Adipocyte (in vitro differentiated cells): ENCODE measurements around the gene BCOR.

Source experiments
- DNase-seq: peaks from one replicate; pipeline ENCODE4 v3.0.0-alpha.2; 2015; ENCODE audit warnings: low read depth
- H3K27me3 ChIP-seq: replicated peaks from 2 replicates; pipeline ENCODE4 v1.7.0; 2013; ENCODE audit warnings: mild to moderate bottlenecking, low read length, moderate library complexity; ENCODE audit not compliant: control insufficient read depth, insufficient read depth
- H3K36me3 ChIP-seq: 2 replicates; pipeline ENCODE4 v1.7.0; 2013; ENCODE audit warnings: low read length, mild to moderate bottlenecking, moderate library complexity; ENCODE audit not compliant: control insufficient read depth, insufficient read depth, severe bottlenecking
- H3K4me1 ChIP-seq: 2 replicates; pipeline ENCODE4 v1.7.0; 2013; ENCODE audit warnings: mild to moderate bottlenecking, low read length, moderate library complexity; ENCODE audit not compliant: control insufficient read depth, insufficient read depth
- H3K4me3 ChIP-seq: 2 replicates; pipeline ENCODE4 v1.7.0; 2013; ENCODE audit warnings: mild to moderate bottlenecking, low read length, moderate library complexity
- H3K9ac ChIP-seq: 2 replicates; pipeline ENCODE4 v1.7.0; 2013; ENCODE audit warnings: mild to moderate bottlenecking, low read length, moderate library complexity
- H3K9me3 ChIP-seq: 2 replicates; pipeline ENCODE4 v1.7.0; 2013; ENCODE audit warnings: mild to moderate bottlenecking, low read length, moderate library complexity; ENCODE audit not compliant: control insufficient read depth

Gene BCOR

GRCh38 chrX:40095583-40096394, 2.0 kb downstream of the BCOR start:
- peak; percentile 48 for DNase-seq
- Histone ChIP-seq H3K36me3 (no peaks in the 10 kb centered on the region), H3K27me3 (peaks cover 7% of the 10 kb centered on the region), H3K4me3 (peak overlapping the region; percentile 79), H3K4me1 (peaks cover 7% of the 10 kb centered on the region), H3K9ac (peak overlapping the region; percentile 68), H3K9me3 (no peaks in the 10 kb centered on the region)

GRCh38 chrX:40094900-40095582, 2.7 kb downstream of the BCOR start:
- Histone ChIP-seq H3K9ac (peak overlapping the region; percentile 68), H3K4me3 (peak overlapping the region; percentile 79), H3K9me3 (no peaks in the 10 kb centered on the region), H3K27me3 (peaks cover 7% of the 10 kb centered on the region), H3K4me1 (peaks cover 7% of the 10 kb centered on the region), H3K36me3 (no peaks in the 10 kb centered on the region)
- DNase-seq, result peak; percentile 52

- peaks cover 7% of the 10 kb centered on the region for H3K4me1 ChIP-seq
- no peaks in the 10 kb centered on the region for H3K9me3 ChIP-seq
- H3K27me3 ChIP-seq, result peaks cover 11% of the 10 kb centered on the region
- H3K36me3 ChIP-seq, result no peaks in the 10 kb centered on the region
- DNase-seq, result peak; percentile 67
- peak overlapping the region; percentile 68 for H3K9ac ChIP-seq
- peak overlapping the region; percentile 79 for H3K4me3 ChIP-seq
Measured at GRCh38 chrX:40094041-40094899, 3.5 kb downstream of the BCOR start.

GRCh38 chrX:40093586-40093985, 4.2 kb downstream of the BCOR start:
- Histone ChIP-seq H3K4me3 (peak overlapping the region; percentile 79), H3K4me1 (peaks cover 7% of the 10 kb centered on the region), H3K36me3 (no peaks in the 10 kb centered on the region), H3K9me3 (no peaks in the 10 kb centered on the region), H3K9ac (peak overlapping the region; percentile 68), H3K27me3 (peaks cover 14% of the 10 kb centered on the region)
- DNase-seq, result no peak

GRCh38 chrX:40092808-40093435, 4.8 kb downstream of the BCOR start:
- no peak overlapping the region for H3K9ac ChIP-seq
- peaks cover 7% of the 10 kb centered on the region for H3K4me1 ChIP-seq
- H3K9me3 ChIP-seq, result no peaks in the 10 kb centered on the region
- H3K36me3 ChIP-seq, result no peaks in the 10 kb centered on the region
- DNase-seq, result no peak
- no peak overlapping the region for H3K4me3 ChIP-seq
- peaks cover 21% of the 10 kb centered on the region for H3K27me3 ChIP-seq

GRCh38 chrX:40091691-40092421, 5.9 kb downstream of the BCOR start:
- Histone ChIP-seq H3K4me1 (peaks cover 7% of the 10 kb centered on the region), H3K9me3 (no peaks in the 10 kb centered on the region), H3K36me3 (no peaks in the 10 kb centered on the region), H3K4me3 (no peak overlapping the region), H3K9ac (no peak overlapping the region), H3K27me3 (peaks cover 23% of the 10 kb centered on the region)
- DNase-seq, result no peak

- Histone ChIP-seq H3K36me3 (no peaks in the 10 kb centered on the region), H3K9ac (no peak overlapping the region), H3K9me3 (no peaks in the 10 kb centered on the region), H3K27me3 (peaks cover 23% of the 10 kb centered on the region), H3K4me1 (peaks cover 7% of the 10 kb centered on the region), H3K4me3 (peak overlapping the region; percentile 69)
- no peak for DNase-seq
Measured at GRCh38 chrX:40090961-40091360, 6.8 kb downstream of the BCOR start.

- Histone ChIP-seq H3K4me1 (peaks cover 4% of the 10 kb centered on the region), H3K36me3 (no peaks in the 10 kb centered on the region), H3K27me3 (peaks cover 23% of the 10 kb centered on the region), H3K9me3 (no peaks in the 10 kb centered on the region), H3K4me3 (peak overlapping the region; percentile 69), H3K9ac (no peak overlapping the region)
- no peak for DNase-seq
Measured at GRCh38 chrX:40090050-40090804, 7.5 kb downstream of the BCOR start.

GRCh38 chrX:40088803-40089540, 8.8 kb downstream of the BCOR start:
- DNase-seq, result no peak
- no peaks in the 10 kb centered on the region for H3K36me3 ChIP-seq
- no peaks in the 10 kb centered on the region for H3K9me3 ChIP-seq
- H3K27me3 ChIP-seq, result peaks cover 24% of the 10 kb centered on the region
- no peak overlapping the region for H3K9ac ChIP-seq
- no peaks in the 10 kb centered on the region for H3K4me1 ChIP-seq
- no peak overlapping the region for H3K4me3 ChIP-seq
